ENCODE data around the gene IRF3.
A peak's percentile ranks its signal among the peaks of the same experiment; 100 is the strongest.
"Not testable (repeated sequence)": the region's sequence is repeated elsewhere in the genome, so short reads cannot be mapped to it uniquely, and the experiment has no call there.

IRF3 gene

GRCh38 chr19:49642492-49643035 lies 23.1 kb downstream of the IRF3 start:
- DNase-seq = peak; percentile 19

- DNase-seq = peak; percentile 99
These were observed 23.8 kb downstream of the IRF3 start, which contains the start of gene SCAF1 for GRCh38 chr19:49641688-49642491. Gene SCAF1, plus strand, starts transcription at chr19:49642209. Its CDS starts 2,818 bp downstream, at chr19:49645027.

- DNase-seq = peak; percentile 100
These were observed 25.4 kb downstream of the IRF3 start, which contains the start of gene RRAS for GRCh38 chr19:49640113-49640898. Gene RRAS, minus strand, starts transcription at chr19:49640143. Its CDS starts 45 bp downstream, at chr19:49640098.

- no peak for DNase-seq
These were observed 26.1 kb downstream of the IRF3 start for GRCh38 chr19:49639401-49640112.

- peak; percentile 90 for DNase-seq
These were observed 27.6 kb downstream of the IRF3 start for GRCh38 chr19:49637821-49638738.

GRCh38 chr19:49636233-49636932 lies 29.3 kb downstream of the IRF3 start:
- no peak for DNase-seq

- DNase-seq = peak; percentile 23
These were observed 30.0 kb downstream of the IRF3 start for GRCh38 chr19:49635530-49636232.

- DNase-seq = not testable (repeated sequence)
These were observed 32.4 kb downstream of the IRF3 start for GRCh38 chr19:49633273-49633672.

- no peak for DNase-seq
These were observed 33.1 kb downstream of the IRF3 start for GRCh38 chr19:49632576-49632975.

GRCh38 chr19:49631610-49632192 lies 34.0 kb downstream of the IRF3 start:
- DNase-seq = no peak

GRCh38 chr19:49631014-49631588 lies 34.6 kb downstream of the IRF3 start:
- DNase-seq = no peak

- no peak for DNase-seq
These were observed 36.0 kb downstream of the IRF3 start for GRCh38 chr19:49629659-49630058.

- no peak for DNase-seq
These were observed 39.4 kb downstream of the IRF3 start for GRCh38 chr19:49626226-49626625.

- DNase-seq = no peak
These were observed 40.4 kb downstream of the IRF3 start for GRCh38 chr19:49624967-49625910.

- not testable (repeated sequence) for DNase-seq
These were observed 47.8 kb downstream of the IRF3 start for GRCh38 chr19:49617860-49618259.

- no peak for DNase-seq
These were observed 48.7 kb downstream of the IRF3 start for GRCh38 chr19:49616945-49617344.

- DNase-seq = no peak
These were observed 49.1 kb downstream of the IRF3 start for GRCh38 chr19:49616532-49616931.

- no peak for DNase-seq
These were observed 49.8 kb downstream of the IRF3 start for GRCh38 chr19:49615861-49616260.

Measured in EL (cell line).